GM12878 (cell line): Measurements from ENCODE around the gene ZNF526. TPM values are rescaled to one million over a fixed set of nuclear protein-coding genes. Genes with fewer than 3 reads are reported as not detected.

Source experiments
- BCL11A ChIP-seq: IDR thresholded peaks from 2 replicates; pipeline ENCODE4 v1.6.1; 2011; ENCODE audit warnings: low read depth, low read length
- CEBPZ ChIP-seq: fragments of 150-350 bp; IDR thresholded peaks from 2 replicates; pipeline ENCODE4 v1.6.1; 2016; ENCODE audit warnings: low read depth, low read length
- PAX5 ChIP-seq: IDR thresholded peaks from 2 replicates; pipeline ENCODE4 v1.6.1; 2011; ENCODE audit warnings: low read depth, low read length, borderline replicate concordance
- SUZ12 ChIP-seq: fragments of 200-600 bp; sonication (generic); IDR thresholded peaks from one replicate; pipeline ENCODE4 v1.6.1; 2018; ENCODE audit warnings: antibody characterized with exemption, mild to moderate bottlenecking; ENCODE audit not compliant: unreplicated experiment
- ZNF592 ChIP-seq: fragments of 450-650 bp; IDR thresholded peaks from 2 replicates; pipeline ENCODE4 v1.6.1; 2017; ENCODE audit warnings: mild to moderate bottlenecking, moderate library complexity
- polyA plus RNA-seq, 11 experiments: library from polyadenylated mRNA; depleted of rRNA in 4 of 11; unstranded in 6 of 11; stranded (reverse) in 5 of 11; fragments of >200 nt; fragmentation: Nextera tagmentation in 4 of 11; fragmentation: Illumina TruSeq in 1 of 11; extraction: Ambion mirVana in 4 of 11; extraction: Trizol in 1 of 11; gene quantifications; 1 replicate in 1 of 11; 2 replicates in 10 of 11; pipeline versions ENCODE4 v1.2.1 to v1.2.3, GENCODE V29; 2011 to 2016; ENCODE audit warnings: inconsistent platforms in 2 of 11, missing spikeins in 2 of 11, low read depth in 1 of 11
- total RNA-seq, 4 experiments: library from RNA; depleted of rRNA in 3 of 4; stranded (reverse); fragments of >200 nt in 3 of 4; fragmentation: Illumina TruSeq in 1 of 4; extraction: Trizol in 1 of 4; gene quantifications; 2 replicates each; pipeline versions ENCODE4 v1.2.1 to v1.2.3, GENCODE V29; 2013 to 2021

The ZNF526 gene
- total and polyA plus RNA-seq, 10 of the 15 experiments (the other 5 are each of a cell fraction or from before 2014, with no cell fraction given) = 1.8 to 18.3 (median 5.5) TPM

- TF ChIP-seq ZNF592 (no peak), PAX5 (no peak), BCL11A (no peak), CEBPZ (no peak), SUZ12 (no peak)
Observed at GRCh38 chr19:42242512-42243409, 22.6 kb downstream of the ZNF526 start, which contains the start of gene GSK3A (continued).
